Fibroblast of mammary gland (primary cell): ENCODE results near the gene IL36B.

Experiments
- DNase-seq: peaks from one replicate; pipeline ENCODE4 v3.0.0-alpha.2; 2010; ENCODE audit warnings: low read depth
- H3K4me3 ChIP-seq: 2 replicates; pipeline ENCODE4 v1.5.1; 2011; ENCODE audit warnings: low read depth, mild to moderate bottlenecking, low read length, moderate library complexity; ENCODE audit not compliant: control insufficient read depth
- CTCF ChIP-seq: conservative IDR thresholded peaks from 2 replicates; pipeline ENCODE4 v1.5.1; 2011; ENCODE audit warnings: low read depth, low read length, inconsistent platforms; ENCODE audit not compliant: control insufficient read depth, insufficient read depth

The IL36B gene

GRCh38 chr2:113092864-113093612, 40.4 kb upstream of the IL36B start:
- H3K4me3 ChIP-seq = no peak overlapping the region
- no peak for DNase-seq
- TF ChIP-seq CTCF = no peak

DNA sequence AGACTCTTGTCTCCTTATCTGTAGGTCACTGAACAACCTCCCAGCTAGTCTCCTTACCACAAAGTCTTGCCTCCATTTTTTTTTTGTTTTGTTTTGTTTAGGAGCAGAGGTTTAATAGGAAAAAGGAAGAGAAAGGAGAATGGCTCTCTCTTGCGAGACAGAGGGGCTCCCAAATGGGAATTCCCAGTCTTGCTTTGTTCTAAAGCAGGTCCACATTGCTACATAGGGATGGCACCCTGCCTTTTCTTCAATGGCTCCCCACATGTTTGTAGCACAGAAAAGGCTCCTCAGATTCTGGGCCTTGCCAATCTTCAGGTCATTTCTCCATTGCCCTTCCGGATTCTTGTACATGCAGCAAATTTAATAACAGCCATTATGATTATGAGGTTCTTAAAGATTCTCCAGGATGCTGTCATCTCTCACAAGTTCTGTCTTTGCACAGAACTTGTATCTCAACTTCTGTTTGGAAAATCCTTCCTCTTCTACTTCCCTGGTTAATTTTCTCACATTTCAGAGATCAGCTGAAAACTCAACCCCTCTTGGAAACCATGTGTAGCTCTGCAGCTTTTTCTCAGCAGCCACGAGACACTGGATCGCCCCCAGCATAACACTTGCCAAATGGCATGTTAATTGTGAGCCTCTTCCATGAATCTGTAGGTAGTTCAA, 38.7 kb upstream of the IL36B start:
- no peak for TF ChIP-seq CTCF
- H3K4me3 ChIP-seq = no peak overlapping the region
- DNase-seq = no peak

DNA sequence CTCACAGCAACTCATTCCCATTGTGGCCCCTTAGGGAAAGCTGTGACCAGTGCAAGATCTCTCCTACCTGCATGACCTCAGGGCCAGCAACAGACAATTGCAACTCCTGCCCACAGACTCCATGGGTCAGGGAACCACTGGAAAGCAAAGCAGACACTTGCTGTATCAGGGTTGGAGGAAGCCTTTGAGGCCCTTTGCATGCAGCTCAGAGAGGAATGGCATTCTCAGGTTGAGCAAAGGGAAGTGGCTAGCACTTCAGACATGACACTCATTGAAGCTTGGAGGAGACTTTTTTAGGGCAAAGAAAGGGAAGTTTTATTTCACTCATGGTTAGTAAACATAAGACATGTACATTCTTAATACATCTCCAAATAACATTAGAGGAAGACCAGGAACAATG, 37.2 kb upstream of the IL36B start:
- DNase-seq = no peak
- H3K4me3 ChIP-seq = no peak overlapping the region
- TF ChIP-seq CTCF = no peak

DNA sequence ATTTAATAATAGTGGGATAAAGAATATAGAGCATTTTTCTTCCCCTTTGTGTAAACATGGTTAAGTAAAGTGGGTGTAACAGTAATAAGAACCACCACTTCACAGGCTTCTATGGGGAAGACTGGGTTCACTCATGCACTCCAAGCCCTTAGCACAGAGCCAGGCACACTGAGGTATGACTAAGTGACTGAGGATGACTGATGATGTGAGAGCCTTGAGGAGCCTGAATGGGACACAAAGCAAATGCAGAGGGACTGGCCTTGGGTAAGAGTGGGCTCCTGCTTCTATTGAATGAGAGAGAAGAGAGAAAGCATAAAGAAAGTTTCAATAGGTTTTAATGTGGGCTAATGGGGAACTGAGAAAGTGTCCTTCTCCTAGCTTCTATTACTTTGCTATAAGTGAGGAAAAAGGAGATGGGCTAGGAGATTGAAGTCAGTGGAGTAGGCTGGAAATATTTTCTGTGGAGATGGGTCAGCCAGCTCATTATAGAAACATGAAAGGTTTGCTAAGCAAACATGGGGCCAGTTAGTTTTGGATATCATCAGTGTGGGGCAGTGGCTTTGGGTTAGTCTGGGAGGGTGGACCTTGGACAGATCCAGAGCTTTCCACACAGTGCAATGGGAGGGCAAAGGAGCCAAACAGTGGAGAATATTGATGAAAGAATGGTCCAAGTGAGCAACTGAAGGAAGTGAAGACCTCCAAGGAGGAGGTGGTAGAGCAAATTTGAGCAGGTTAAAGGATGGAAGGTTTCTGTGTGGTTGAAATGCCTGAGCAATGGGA, 35.7 kb upstream of the IL36B start:
- TF ChIP-seq CTCF = no peak
- DNase-seq = no peak
- no peak overlapping the region for H3K4me3 ChIP-seq

DNA sequence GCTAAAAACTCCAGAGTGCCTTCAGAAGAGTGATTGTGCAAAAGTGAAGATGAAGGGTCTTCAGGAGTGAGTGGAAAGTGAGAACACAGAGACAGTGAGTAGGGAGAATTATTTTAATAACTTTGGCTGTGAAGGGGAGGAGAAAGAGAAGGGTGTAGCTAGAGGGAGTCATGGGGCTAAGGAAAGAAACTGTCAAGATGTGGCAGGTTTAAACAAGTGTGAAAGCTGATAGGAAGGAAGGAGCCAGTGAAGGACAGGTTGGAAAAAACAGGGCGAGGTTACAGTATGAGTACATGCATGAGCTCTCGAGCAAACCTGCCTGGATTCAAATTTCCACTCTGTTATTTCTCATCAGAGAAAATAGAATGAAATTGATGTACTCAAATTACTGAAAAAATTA, 32.9 kb upstream of the IL36B start:
- no peak overlapping the region for H3K4me3 ChIP-seq
- TF ChIP-seq CTCF = no peak
- DNase-seq = no peak

GRCh38 chr2:113084249-113085000, 31.8 kb upstream of the IL36B start:
- peak; percentile 20 for DNase-seq
- no peak overlapping the region for H3K4me3 ChIP-seq
- peak; percentile 47 for TF ChIP-seq CTCF
